ENCODE data around the gene FBXO38. TPM values are rescaled to one million over a fixed set of nuclear protein-coding genes. Genes with fewer than 3 reads are reported as not detected.

The FBXO38 gene
- total RNA-seq, 2 experiments from 2014 or later = 31.7 to 34.2 TPM

DNA sequence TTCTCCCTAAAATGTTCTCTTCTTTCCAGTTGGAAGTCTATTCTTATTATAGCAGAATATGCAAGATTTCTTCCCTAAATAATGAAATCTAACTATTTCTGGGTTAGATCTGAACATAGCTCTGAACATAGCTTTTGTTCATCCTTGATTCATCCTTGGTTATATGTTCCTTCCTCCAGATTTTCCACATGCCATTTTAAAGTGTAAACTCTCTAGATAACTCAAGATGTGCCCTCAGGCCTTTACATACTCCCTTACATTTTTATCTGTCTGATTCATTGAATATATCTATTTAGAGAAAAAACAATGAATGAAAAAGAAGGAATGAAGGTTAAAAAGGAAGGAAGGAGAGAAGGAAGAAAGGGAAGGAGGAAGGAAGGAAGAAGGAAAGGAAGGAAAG, 100.9 kb downstream of the FBXO38 start:
- no peak for DNase-seq
- intact Hi-C loops (cut with micrococcal nuclease) = loop anchor here (5.0 kb wide), 1 partner anchor 532 kb away; no protein-coding TSS in a partner anchor
- CTCF ChIA-PET = interaction anchor here (0.9 to 4.1 kb wide), 5 partner anchors 15 to 248 kb away, joined by 3 to 20 read pairs (median 5); no protein-coding TSS in a partner anchor

DNA sequence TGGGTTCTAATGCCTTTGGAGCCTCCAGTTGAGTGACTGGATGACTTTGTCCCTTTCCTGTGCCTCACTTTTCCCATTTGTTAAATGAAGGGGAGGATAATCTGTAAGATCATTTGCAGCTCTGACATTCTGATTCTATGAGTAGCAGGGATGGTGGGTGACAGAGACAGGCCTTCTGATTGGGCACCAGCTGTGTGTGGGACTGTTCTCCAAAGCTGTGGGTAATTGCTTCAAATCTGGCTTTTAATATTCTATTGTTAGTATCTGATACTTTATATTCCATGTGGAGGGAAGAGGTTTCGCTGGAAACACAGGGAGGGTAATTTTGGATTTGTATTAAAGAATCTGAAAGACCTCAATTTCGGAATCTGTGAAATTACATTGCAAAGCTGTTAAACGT, 102.7 kb downstream of the FBXO38 start:
- Mint-ChIP-seq H3K4me3 (no peak overlapping the region), H3K36me3 (ENCODE audit: low read depth) (no peaks in the 10 kb centered on the region), H3K9me3 (no peaks in the 10 kb centered on the region), H3K27me3 (ENCODE audit: low read depth) (peaks cover 28% of the 10 kb centered on the region), H3K27ac (no peak overlapping the region), H3K4me1 (ENCODE audit: low read depth) (peaks cover 3% of the 10 kb centered on the region)
- CTCF ChIA-PET = interaction anchor here (0.6 kb wide), 1 partner anchor 41 kb away, joined by 3 read pairs; no protein-coding TSS in a partner anchor
- no peak for DNase-seq
- intact Hi-C loops (cut with micrococcal nuclease) = no loop called here

More for the DNA sequence above, 100.9 kb downstream of the FBXO38 start:
- peaks cover 25% of the 10 kb centered on the region for H3K27me3 Mint-ChIP-seq (ENCODE audit: low read depth)
- no peak overlapping the region for H3K4me3 Mint-ChIP-seq
- H3K27ac Mint-ChIP-seq = no peak overlapping the region
- H3K36me3 Mint-ChIP-seq (ENCODE audit: low read depth) = no peaks in the 10 kb centered on the region
- no peaks in the 10 kb centered on the region for H3K9me3 Mint-ChIP-seq
- H3K4me1 Mint-ChIP-seq (ENCODE audit: low read depth) = peaks cover 3% of the 10 kb centered on the region

DNA sequence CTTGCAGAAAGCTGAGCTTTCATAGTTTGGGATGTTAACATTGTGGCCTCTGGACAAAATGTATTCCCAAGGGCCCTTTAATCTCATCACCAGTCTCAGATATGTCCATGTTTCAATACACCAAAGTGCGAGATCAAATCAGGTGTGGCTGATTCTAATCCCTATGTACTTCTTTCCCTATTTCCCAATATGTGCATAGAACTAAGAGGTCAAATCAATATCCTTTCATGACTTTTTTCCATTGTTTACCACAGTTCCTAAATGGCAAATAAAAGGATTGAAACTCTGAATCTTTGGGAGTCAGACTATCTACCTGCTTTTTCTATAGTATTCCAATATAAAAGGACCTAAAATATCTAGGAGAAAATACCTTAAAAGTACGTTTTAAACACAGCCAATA, 105.0 kb downstream of the FBXO38 start:
- intact Hi-C loops (cut with micrococcal nuclease) = no loop called here
- H3K36me3 Mint-ChIP-seq (ENCODE audit: low read depth) = no peaks in the 10 kb centered on the region
- H3K4me1 Mint-ChIP-seq (ENCODE audit: low read depth) = no peaks in the 10 kb centered on the region
- peaks cover 22% of the 10 kb centered on the region for H3K27me3 Mint-ChIP-seq (ENCODE audit: low read depth)
- H3K4me3 Mint-ChIP-seq = no peak overlapping the region
- CTCF ChIA-PET = interaction anchor here (1.6 kb wide), 1 partner anchor 9 kb away, joined by 3 read pairs; no protein-coding TSS in a partner anchor
- H3K9me3 Mint-ChIP-seq = no peaks in the 10 kb centered on the region
- no peak for DNase-seq
- H3K27ac Mint-ChIP-seq = no peak overlapping the region

DNA sequence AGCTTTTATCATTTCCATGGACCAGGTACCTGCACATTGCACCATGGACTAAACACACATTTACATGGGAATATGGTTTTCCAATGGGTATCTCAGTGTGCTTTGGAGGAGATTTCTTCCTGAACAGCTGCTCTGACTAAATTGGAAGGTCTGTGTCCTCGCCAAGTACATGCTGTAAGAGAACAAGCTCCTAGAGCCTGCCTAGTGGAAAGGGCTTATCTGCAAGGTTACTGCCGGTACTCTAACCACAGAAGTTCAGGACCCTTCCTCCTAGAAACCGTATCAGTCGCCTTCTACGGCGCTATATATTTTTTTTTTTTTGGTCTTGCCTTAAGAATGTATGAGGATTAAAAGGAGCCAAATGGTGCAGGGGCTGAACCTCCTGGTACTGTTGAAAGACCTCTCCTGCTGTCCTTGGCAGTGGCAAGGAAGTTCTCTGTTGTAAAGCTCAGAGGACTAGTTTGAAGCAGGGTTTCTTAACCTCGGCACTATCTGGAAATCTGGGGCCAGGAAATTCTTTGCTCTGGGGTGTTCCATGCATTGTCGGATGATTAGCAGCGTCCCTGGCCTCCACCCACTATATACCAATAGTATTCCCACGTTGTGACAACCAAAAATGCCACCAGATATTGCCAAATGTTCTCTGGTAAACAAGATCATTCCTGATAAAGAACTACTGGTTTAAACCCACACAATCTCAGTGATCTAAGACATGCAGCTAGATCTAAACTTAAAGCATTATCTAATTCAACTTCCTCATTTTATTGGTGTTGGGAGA, 107.4 kb downstream of the FBXO38 start:
- peaks cover 20% of the 10 kb centered on the region for H3K27me3 Mint-ChIP-seq (ENCODE audit: low read depth)
- CTCF ChIA-PET = interaction anchor here (0.5 to 1.4 kb wide), 4 partner anchors 9 to 544 kb away, joined by 3 to 7 read pairs (median 3); no protein-coding TSS in a partner anchor
- no peaks in the 10 kb centered on the region for H3K36me3 Mint-ChIP-seq (ENCODE audit: low read depth)
- intact Hi-C loops (cut with micrococcal nuclease) = no loop called here
- H3K9me3 Mint-ChIP-seq = no peaks in the 10 kb centered on the region
- no peaks in the 10 kb centered on the region for H3K4me1 Mint-ChIP-seq (ENCODE audit: low read depth)
- no peak overlapping the region for H3K27ac Mint-ChIP-seq
- no peak for DNase-seq
- H3K4me3 Mint-ChIP-seq = no peak overlapping the region

DNA sequence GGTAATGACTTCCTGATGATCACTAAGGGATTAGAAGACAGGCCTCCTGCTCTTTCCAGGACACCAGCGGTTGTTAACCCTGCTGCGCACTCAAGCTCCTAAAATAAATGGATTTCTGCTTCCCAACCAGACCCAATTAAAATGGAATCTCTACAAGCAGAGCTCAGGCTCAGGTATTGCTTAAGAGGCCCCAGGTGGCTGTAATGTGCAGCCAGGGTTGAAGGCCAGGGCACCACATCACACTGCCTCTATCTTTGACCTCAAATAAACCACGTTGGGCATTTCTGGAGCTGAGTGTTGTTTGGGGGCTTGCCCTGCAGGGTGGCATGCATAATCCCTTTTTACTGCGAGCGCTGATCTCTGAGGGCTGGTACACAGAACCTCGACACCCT, 108.0 kb downstream of the FBXO38 start:
- no peak overlapping the region for H3K4me3 Mint-ChIP-seq
- no peaks in the 10 kb centered on the region for H3K36me3 Mint-ChIP-seq (ENCODE audit: low read depth)
- CTCF ChIA-PET = interaction anchor here (0.8 to 1.4 kb wide), 2 partner anchors 10 to 543 kb away, joined by 3 to 7 read pairs; no protein-coding TSS in a partner anchor
- intact Hi-C loops (cut with micrococcal nuclease) = no loop called here
- H3K4me1 Mint-ChIP-seq (ENCODE audit: low read depth) = no peaks in the 10 kb centered on the region
- H3K27me3 Mint-ChIP-seq (ENCODE audit: low read depth) = peaks cover 17% of the 10 kb centered on the region
- H3K9me3 Mint-ChIP-seq = no peaks in the 10 kb centered on the region
- H3K27ac Mint-ChIP-seq = no peak overlapping the region
- DNase-seq = no peak

DNA sequence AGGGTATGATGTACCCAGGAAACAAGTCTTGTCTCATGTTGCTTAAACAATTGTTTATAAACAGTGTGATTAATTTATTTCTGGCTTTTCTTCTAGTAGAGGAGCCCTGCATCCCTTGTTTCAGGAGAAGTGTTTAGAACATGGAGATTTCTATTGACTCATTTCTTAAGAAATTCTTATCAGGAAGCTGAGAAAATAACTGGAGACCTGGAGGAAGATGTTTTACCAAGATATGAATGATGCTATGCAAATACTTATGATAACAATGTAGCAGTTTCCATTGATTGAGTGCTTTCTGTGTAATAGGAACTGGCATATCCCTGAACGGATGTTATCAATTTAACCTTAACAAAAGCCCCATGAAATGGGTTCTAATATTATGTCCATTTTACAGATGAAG, 108.6 kb downstream of the FBXO38 start:
- H3K36me3 Mint-ChIP-seq (ENCODE audit: low read depth) = no peaks in the 10 kb centered on the region
- no peaks in the 10 kb centered on the region for H3K4me1 Mint-ChIP-seq (ENCODE audit: low read depth)
- CTCF ChIA-PET = interaction anchor here (1.4 kb wide), 1 partner anchor 10 kb away, joined by 7 read pairs; no protein-coding TSS in a partner anchor
- H3K4me3 Mint-ChIP-seq = no peak overlapping the region
- intact Hi-C loops (cut with micrococcal nuclease) = no loop called here
- no peak overlapping the region for H3K27ac Mint-ChIP-seq
- H3K27me3 Mint-ChIP-seq (ENCODE audit: low read depth) = peaks cover 17% of the 10 kb centered on the region
- H3K9me3 Mint-ChIP-seq = no peaks in the 10 kb centered on the region
- DNase-seq = no peak

Other genes with a start within 250 kb of the FBXO38 start
- not detected for gene SPINK14, start 215.4 kb upstream of the FBXO38 start, total RNA-seq
- not detected for gene SPINK6, start 180.9 kb upstream of the FBXO38 start, total RNA-seq
- not detected for gene MARCOL, start 145.4 kb upstream of the FBXO38 start, total RNA-seq
- gene SPINK13, start 115.2 kb upstream of the FBXO38 start, total RNA-seq = not detected
- not detected for gene SPINK7, start 71.5 kb upstream of the FBXO38 start, total RNA-seq
- gene SPINK9, start 48.4 kb upstream of the FBXO38 start, total RNA-seq = not detected